ENCODE data around the gene U2AF1L4. TPM values are rescaled to one million over a fixed set of nuclear protein-coding genes. Genes with fewer than 3 reads are reported as not detected.

Gene U2AF1L4
- total and polyA plus RNA-seq, 7 donors, result 12.7 to 53.5 (median 18.2) TPM

DNA sequence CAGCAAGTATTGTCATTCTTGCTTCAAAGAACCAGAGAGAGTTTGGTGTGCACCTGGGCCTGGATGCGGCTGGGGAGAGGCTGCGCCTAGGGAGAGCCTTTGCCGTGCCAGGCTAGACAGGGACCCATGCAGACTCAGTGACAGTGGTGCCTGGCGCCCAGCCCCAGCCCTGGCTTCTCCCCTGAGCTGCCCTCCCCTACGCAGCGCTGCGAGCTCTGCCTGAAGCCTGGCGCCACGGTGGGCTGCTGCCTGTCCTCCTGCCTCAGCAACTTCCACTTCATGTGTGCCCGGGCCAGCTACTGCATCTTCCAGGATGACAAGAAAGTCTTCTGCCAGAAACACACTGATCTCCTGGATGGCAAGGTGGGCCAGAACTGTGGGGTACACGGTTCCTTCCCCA is 15.5 kb downstream of the U2AF1L4 start:
- H3K4me1 ChIP-seq, result no peaks in the 10 kb centered on the region
- intact Hi-C loops (cut with DNase I), result no loop called here
- H3K27ac ChIP-seq, result no peak overlapping the region
- 96% methylated on average over 11 of the region's 11 CpGs for WGBS, 2 donors
- no peak overlapping the region for H3K4me3 ChIP-seq
- no peaks in the 10 kb centered on the region for H3K9me3 ChIP-seq
- DNase-seq, result peak; percentile 62
- TF ChIP-seq EP300 (IDR thresholded peaks at IDR 0.05) (no peak), POLR2A (IDR thresholded peaks at IDR 0.05) (no peak), POLR2AphosphoS5 (IDR thresholded peaks at IDR 0.05) (no peak)
- TF ChIP-seq, protein P1, sequence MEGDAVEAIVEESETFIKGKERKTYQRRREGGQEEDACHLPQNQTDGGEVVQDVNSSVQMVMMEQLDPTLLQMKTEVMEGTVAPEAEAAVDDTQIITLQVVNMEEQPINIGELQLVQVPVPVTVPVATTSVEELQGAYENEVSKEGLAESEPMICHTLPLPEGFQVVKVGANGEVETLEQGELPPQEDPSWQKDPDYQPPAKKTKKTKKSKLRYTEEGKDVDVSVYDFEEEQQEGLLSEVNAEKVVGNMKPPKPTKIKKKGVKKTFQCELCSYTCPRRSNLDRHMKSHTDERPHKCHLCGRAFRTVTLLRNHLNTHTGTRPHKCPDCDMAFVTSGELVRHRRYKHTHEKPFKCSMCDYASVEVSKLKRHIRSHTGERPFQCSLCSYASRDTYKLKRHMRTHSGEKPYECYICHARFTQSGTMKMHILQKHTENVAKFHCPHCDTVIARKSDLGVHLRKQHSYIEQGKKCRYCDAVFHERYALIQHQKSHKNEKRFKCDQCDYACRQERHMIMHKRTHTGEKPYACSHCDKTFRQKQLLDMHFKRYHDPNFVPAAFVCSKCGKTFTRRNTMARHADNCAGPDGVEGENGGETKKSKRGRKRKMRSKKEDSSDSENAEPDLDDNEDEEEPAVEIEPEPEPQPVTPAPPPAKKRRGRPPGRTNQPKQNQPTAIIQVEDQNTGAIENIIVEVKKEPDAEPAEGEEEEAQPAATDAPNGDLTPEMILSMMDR (IDR thresholded peaks at IDR 0.05), result no peak
- H3K27me3 ChIP-seq, result no peaks in the 10 kb centered on the region
- peaks cover 62 to 100% (median 84%) of the 10 kb centered on the region in 4 donors for H3K36me3 ChIP-seq

DNA sequence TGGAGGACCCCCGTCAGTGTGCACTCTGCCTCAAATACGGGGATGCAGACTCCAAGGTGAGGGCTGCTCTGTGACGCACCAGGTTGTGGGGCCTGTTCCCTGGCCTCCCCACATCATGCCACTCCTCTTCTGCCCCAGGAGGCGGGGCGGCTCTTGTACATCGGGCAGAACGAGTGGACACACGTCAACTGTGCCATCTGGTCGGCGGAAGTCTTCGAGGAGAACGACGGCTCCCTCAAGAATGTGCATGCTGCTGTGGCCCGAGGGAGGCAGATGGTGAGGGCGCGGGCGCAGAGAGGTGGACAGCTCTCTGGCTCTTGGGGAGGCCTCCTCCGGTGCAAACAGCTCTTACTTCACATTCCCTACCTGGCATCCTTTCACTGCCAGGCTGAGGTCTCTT is 16.2 kb downstream of the U2AF1L4 start:
- intact Hi-C loops (cut with DNase I), result no loop called here
- Histone ChIP-seq H3K4me1 (no peaks in the 10 kb centered on the region), H3K4me3 (no peak overlapping the region), H3K9me3 (no peaks in the 10 kb centered on the region), H3K27ac (no peak overlapping the region), H3K36me3 (peaks cover 69 to 100% (median 89%) of the 10 kb centered on the region in 4 donors), H3K27me3 (no peaks in the 10 kb centered on the region)
- TF ChIP-seq POLR2AphosphoS5 (IDR thresholded peaks at IDR 0.05) (no peak), POLR2A (IDR thresholded peaks at IDR 0.05) (no peak), EP300 (IDR thresholded peaks at IDR 0.05) (no peak)
- TF ChIP-seq, protein P1 (IDR thresholded peaks at IDR 0.05), result no peak
- 92 to 95% methylated on average over 18 of the region's 18 CpGs for WGBS, 2 donors
- no peak for DNase-seq

DNA sequence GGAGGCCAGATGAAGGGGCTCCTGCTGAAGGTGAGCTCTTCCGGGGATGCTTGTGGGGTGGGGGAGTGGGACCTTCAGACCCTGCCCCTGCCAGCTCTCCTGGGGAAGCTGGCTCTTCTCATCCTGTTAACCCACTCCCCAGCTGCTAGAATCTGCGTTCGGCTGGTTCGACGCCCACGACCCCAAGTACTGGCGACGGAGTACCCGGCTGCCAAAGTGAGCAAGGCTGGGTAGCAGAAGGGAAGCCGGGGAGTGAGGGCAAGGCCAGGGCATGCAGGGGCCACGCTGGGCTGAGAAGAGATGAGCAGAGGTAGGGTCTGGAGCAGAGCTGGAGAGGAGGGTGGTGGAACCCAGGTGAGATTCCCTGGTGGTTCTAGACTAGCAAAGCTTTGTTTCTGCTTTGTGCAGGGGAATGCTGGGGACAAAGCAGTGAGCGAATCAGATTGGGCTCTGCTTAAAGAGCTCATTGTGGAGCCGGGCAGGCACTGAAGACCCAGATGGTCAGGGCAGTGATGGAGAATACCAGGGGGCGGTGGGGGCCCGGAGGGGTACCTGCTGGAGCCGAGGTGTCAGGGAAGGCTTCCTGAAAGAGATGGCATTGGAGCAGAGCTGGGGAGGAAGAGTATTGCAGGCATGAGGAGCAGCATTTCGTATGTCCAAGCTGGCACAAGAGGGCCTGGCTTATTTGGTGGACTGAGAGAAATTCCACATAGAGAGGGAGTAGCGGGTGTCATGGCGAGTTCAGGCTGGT is 17.1 kb downstream of the U2AF1L4 start:
- Histone ChIP-seq H3K4me3 (no peak overlapping the region), H3K9me3 (no peaks in the 10 kb centered on the region), H3K36me3 (peaks cover 78 to 100% (median 96%) of the 10 kb centered on the region in 4 donors), H3K27me3 (no peaks in the 10 kb centered on the region), H3K4me1 (no peaks in the 10 kb centered on the region), H3K27ac (no peak overlapping the region)
- WGBS, 2 donors, result 94 to 95% methylated on average over 19 of the region's 19 CpGs
- intact Hi-C loops (cut with DNase I), result no loop called here
- TF ChIP-seq, protein P1 (IDR thresholded peaks at IDR 0.05), result no peak
- TF ChIP-seq POLR2AphosphoS5 (IDR thresholded peaks at IDR 0.05) (no peak), EP300 (IDR thresholded peaks at IDR 0.05) (no peak), POLR2A (IDR thresholded peaks at IDR 0.05) (no peak)
- DNase-seq, result no peak

DNA sequence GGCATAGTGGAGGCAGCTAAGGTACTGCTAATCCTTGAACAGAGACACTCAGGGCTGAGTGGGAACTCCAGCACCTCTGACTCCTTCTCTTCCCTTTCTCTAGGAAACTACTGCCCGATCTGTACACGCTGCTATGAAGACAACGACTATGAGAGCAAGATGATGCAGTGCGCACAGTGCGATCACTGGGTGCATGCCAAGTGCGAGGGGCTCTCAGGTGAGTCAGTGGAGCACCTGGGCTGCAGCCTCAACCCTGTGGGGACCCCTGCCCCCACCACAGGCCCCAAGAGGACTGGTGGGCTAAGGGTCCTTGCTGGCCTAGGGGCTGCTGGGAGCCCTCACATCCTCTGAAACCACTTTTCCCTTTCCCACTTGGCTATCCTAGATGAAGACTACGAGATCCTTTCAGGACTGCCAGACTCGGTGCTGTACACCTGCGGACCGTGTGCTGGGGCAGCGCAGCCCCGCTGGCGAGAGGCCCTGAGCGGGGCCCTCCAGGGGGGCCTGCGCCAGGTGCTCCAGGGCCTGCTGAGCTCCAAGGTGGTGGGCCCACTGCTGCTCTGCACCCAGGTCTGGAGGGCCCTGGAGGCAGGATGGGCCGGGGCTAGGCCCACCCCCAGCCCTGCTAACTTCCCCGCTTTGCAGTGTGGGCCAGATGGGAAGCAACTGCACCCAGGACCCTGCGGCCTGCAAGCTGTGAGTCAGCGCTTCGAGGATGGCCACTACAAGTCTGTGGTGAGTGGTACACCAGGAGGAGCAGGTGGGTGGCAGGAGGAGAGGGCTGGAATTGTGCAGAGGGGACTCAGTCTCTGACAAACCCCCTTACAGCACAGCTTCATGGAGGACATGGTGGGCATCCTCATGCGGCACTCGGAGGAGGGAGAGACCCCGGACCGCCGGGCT is 17.9 kb downstream of the U2AF1L4 start:
- no peak for TF ChIP-seq EP300 (IDR thresholded peaks at IDR 0.05)
- TF ChIP-seq POLR2AphosphoS5 (IDR thresholded peaks at IDR 0.05), result no peak
- TF ChIP-seq, protein P1 (IDR thresholded peaks at IDR 0.05), result no peak
- TF ChIP-seq POLR2A (IDR thresholded peaks at IDR 0.05), result no peak
- Histone ChIP-seq H3K36me3 (peaks cover 80 to 100% (median 97%) of the 10 kb centered on the region in 4 donors), H3K9me3 (no peaks in the 10 kb centered on the region), H3K27ac (no peak overlapping the region), H3K27me3 (no peaks in the 10 kb centered on the region), H3K4me3 (no peak overlapping the region), H3K4me1 (no peaks in the 10 kb centered on the region)
- peak; percentile 57 for DNase-seq
- WGBS, 2 donors, result 96% methylated on average over 25 of the region's 25 CpGs
- intact Hi-C loops (cut with DNase I), result no loop called here

Data from sigmoid colon (tissue), 7 donors.